AG04449 (cell line): Measurements from ENCODE around the gene WDFY3.
A peak's percentile ranks its signal among the peaks of the same experiment; 100 is the strongest.

Experiments used
- CTCF ChIA-PET: fragments of 350-600 bp; formaldehyde crosslinking; extraction: SDS; loops from one replicate; lab custom pipeline; 2021; ENCODE audit warnings: antibody characterized with exemption; lab: Yijun Ruan, JAX
- POLR2A ChIA-PET: fragments of 400-600, 350-600 bp; formaldehyde crosslinking; extraction: SDS; loops from one replicate; lab custom pipeline; 2020; ENCODE audit warnings: antibody characterized with exemption, inconsistent platforms; lab: Yijun Ruan, JAX
- DNase-seq: peaks from one replicate; pipeline ENCODE4 v3.0.0-alpha.2; 2010; ENCODE audit warnings: low read depth, low spot score
- H3K4me3 ChIP-seq: 2 replicates; pipeline ENCODE4 v1.5.1; 2011; ENCODE audit warnings: low read depth, mild to moderate bottlenecking, control low read depth, low read length
- TF ChIP-seq, protein P1 (sequence below): IDR thresholded peaks from one replicate; pipeline ENCODE4 v1.5.1; 2011; ENCODE audit warnings: mild to moderate bottlenecking, moderate library complexity, low read length, control low read depth, inconsistent platforms; ENCODE audit not compliant: insufficient read depth; ENCODE audit errors: missing control alignments

Gene WDFY3

DNA sequence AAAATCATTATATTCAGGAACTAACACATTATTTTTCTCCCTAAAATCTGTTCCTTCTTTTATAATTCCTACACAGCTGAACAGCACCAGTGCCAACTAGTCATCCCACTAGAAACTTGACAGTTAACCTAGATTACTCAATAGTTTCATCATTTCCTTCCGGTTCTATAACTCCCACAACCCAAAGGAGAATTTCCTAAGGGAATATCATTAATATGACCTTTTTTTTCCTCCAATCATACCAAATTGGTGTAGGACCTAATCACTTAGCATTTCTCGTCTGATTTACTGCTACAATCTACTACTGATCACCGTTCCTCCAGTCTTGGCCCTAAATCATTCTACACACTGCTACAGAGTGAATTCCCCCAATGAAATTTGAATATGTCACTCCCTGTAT lies 45.9 kb downstream of the WDFY3 start:
- TF ChIP-seq, protein P1, sequence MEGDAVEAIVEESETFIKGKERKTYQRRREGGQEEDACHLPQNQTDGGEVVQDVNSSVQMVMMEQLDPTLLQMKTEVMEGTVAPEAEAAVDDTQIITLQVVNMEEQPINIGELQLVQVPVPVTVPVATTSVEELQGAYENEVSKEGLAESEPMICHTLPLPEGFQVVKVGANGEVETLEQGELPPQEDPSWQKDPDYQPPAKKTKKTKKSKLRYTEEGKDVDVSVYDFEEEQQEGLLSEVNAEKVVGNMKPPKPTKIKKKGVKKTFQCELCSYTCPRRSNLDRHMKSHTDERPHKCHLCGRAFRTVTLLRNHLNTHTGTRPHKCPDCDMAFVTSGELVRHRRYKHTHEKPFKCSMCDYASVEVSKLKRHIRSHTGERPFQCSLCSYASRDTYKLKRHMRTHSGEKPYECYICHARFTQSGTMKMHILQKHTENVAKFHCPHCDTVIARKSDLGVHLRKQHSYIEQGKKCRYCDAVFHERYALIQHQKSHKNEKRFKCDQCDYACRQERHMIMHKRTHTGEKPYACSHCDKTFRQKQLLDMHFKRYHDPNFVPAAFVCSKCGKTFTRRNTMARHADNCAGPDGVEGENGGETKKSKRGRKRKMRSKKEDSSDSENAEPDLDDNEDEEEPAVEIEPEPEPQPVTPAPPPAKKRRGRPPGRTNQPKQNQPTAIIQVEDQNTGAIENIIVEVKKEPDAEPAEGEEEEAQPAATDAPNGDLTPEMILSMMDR = no peak
- ChIA-PET CTCF (no interaction called here), POLR2A (no interaction called here)
- DNase-seq = no peak
- H3K4me3 ChIP-seq = no peak overlapping the region

DNA sequence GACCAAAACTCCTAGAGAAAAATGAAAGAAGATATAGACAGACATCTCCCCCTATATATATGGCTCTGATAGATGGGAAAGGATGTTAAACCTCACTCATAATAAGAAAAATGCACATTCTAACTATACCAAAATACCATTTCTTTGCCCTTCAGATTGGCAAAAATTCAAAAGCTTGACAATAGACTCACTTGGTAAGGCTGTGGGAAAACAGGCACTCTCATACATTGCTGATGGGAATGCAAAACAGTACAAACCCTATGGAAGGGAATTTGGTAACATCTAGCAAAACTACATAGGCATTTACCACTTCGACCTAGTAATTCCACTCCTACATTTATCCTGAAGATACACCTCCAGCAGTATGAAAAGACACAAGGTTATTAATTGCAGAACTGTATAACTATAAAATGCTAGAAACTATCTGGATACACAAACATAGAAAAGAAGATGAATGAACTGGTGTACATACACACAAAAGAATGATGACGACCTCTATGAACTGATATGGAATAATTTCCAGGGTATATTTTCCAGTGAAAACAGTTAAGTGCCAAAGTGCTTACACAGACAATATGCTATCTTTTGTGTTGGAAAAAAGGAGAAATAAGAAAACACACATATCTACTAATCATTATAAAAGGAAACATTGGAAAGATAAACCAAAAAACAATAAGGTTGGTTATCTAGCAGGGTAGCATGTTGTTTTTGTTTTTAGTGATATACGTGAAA lies 48.5 kb downstream of the WDFY3 start:
- CTCF ChIA-PET = interaction anchor here (1.0 kb wide), 1 partner anchor 168 kb away, joined by 4 read pairs; no protein-coding TSS in a partner anchor
- POLR2A ChIA-PET = no interaction called here
- no peak for DNase-seq
- H3K4me3 ChIP-seq = no peak overlapping the region
- TF ChIP-seq, protein P1 = no peak

DNA sequence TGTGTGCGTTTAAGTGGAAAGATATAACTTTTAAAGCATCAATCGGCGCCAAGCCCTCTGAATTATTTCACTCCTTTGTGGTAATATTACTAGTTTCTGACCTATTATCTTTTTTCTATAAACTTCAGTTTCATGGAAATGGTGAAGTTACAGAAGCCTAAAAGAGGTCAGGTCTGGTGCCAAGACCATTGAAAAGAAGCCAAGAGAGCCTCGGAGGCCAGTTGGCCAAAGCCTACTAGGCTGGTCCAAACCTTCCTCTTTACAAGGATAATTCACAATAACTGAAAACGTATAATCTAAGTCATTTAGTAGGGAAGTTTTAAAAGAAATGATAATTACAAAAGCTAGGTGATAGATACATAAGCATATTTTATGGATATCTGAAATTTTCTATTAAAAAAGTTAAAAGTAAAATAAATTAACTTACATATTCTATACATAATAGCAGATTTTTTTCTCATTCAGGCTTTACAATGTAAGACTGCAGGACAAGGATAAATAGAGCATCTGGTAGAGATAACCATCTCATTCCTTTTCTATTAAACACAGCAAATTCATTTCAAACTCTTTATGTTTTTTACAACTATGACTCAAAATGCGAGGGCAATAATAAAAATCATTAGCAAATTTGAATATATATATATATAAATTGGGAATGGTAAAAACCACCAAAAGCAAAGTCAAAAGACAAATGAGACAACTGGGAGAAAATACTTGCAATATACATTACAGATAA lies 49.2 kb downstream of the WDFY3 start:
- POLR2A ChIA-PET = no interaction called here
- H3K4me3 ChIP-seq = no peak overlapping the region
- no peak for DNase-seq
- TF ChIP-seq, protein P1 = no peak
- CTCF ChIA-PET = interaction anchor here (1.0 kb wide), 1 partner anchor 167 kb away, joined by 4 read pairs; no protein-coding TSS in a partner anchor

DNA sequence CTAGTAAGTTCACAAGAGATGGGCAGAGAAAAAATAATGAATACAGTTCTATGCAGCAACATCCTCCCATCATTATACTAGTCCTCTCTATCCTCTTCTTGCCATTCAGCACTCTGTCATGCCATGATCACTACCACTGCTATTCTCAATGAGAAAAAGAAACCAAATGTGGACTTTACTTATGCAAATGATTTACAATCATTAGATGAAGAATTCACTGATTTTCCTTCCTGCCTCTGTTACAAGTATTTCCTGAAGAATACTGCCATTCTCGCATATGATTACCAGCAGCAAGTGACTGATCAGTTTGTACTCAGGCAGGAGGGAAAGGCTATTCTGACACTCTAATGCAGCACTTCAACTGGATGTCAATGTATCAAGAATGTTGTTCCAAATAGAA lies 50.3 kb downstream of the WDFY3 start:
- H3K4me3 ChIP-seq = no peak overlapping the region
- POLR2A ChIA-PET = no interaction called here
- CTCF ChIA-PET = no interaction called here
- DNase-seq = no peak
- TF ChIP-seq, protein P1 = no peak

DNA sequence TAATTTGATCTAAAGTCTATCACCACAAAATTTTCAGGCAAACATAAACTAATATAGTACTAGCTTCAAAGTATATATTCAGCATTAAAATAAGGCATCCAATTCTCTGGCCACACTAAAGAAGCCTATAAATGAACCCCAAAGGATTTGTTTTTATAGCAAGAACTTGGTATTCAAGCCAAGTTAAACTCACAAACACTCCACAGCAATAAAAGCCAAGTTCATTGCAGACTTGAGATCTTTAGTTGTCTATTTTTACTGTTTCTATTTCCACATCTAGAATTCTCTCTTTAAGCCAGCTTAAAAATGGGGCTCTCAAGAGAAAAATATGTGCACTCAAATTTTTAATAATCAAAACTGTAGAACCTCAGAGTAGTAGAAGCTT lies 51.1 kb downstream of the WDFY3 start:
- ChIA-PET CTCF (no interaction called here), POLR2A (no interaction called here)
- TF ChIP-seq, protein P1 = no peak
- no peak overlapping the region for H3K4me3 ChIP-seq
- DNase-seq = peak; percentile 17

DNA sequence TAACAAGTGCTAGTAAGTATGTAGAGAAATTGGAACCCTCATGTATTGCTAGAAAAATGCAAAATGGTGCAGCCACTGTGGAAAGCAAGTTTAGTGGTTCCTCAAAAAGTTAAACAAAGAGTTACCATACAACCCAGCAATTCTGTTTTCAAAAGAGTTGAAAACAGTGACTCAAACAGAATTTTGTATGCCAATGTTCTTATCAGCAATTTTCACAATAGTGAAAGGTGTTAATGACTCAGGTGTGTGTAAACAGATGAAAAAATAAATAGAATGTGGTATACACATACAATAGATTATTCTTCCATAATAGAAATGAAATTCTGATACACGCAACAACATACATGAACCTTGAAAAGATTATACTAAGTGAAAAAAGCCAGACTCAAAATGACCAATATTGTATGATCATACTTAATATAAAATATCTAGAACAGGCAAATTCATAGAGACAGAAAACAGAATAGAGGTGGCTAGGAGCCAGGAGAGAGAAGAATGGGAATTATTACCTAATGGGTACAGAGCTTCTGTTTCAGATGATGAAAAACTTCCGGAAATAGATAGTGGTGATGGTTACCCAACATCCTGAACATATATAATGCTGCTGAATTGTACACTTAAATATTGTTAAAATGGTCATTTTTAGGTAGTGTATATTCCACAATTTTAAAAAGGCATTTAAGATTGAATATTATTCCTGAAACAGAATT lies 51.6 kb downstream of the WDFY3 start:
- no peak for DNase-seq
- ChIA-PET POLR2A (no interaction called here), CTCF (no interaction called here)
- TF ChIP-seq, protein P1 = no peak
- no peak overlapping the region for H3K4me3 ChIP-seq
